ENCODE measurements around the gene TMEM167B. TPM values are rescaled to one million over a fixed set of nuclear protein-coding genes. Genes with fewer than 3 reads are reported as not detected.

The TMEM167B gene
- total and polyA plus RNA-seq, 2 of the 8 experiments (the other 6 are each of a cell fraction or from before 2014, with no cell fraction given), result 3.6 to 14.8 TPM

GRCh38 chr1:109079240-109079622 is 11.3 kb upstream of the TMEM167B start (continued):
- TF ChIP-seq KDM1A (IDR thresholded peaks at IDR 0.05; ENCODE audit: borderline replicate concordance, low read length) (no peak), POLR2A (IDR thresholded peaks at IDR 0.05; ENCODE audit: control extremely low read depth in 1 of 2, low read depth in 2 of 2, low read length in 2 of 2) (no peak), CTBP2 (IDR thresholded peaks at IDR 0.05; ENCODE audit: borderline replicate concordance, insufficient read depth, insufficient read length, low read length) (no peak)

Data from H1 (cell line).